Erythroblast (primary cell): ENCODE measurements around the gene HP.

ENCODE experiments used
- GATA1 ChIP-seq: IDR thresholded peaks from 2 replicates; pipeline ENCODE4 v1.6.1; 2011; ENCODE audit warnings: low read depth, mild to moderate bottlenecking, control low read depth, low read length, moderate library complexity
- POLR2A ChIP-seq: IDR thresholded peaks from 2 replicates; pipeline ENCODE4 v1.6.1; 2011; ENCODE audit warnings: mild to moderate bottlenecking, low read length

DNA sequence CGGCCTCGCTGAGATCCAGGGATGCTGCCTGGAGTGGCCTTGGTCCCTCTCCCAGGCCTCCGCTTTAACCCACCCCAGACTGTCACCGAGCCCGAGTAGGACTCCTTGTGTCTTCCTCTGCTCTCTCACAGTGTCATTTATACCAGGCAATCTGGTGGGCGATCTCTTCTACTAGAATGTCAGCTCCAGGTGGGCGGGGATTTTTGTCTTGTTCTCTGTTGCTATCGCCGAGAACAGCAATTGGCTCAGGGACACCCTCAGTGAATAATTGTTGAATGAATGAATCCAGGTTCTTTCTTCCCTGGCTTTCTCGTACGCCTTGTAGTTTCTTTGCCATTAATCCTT is 39.9 kb downstream of the HP start:
- TF ChIP-seq POLR2A (no peak), GATA1 (no peak)
